ENCODE results near the gene SERPINA6.

GRCh38 chr14:94345344-94346064, 22.4 kb upstream of the SERPINA6 start:
- TF ChIP-seq REST (IDR thresholded peaks at IDR 0.05; ENCODE audit: insufficient read depth in 1 of 2, low read depth in 2 of 2, low read length in 2 of 2) = no peak
- TF ChIP-seq POLR2AphosphoS5 (IDR thresholded peaks at IDR 0.05; ENCODE audit: low read depth, low read length) = no peak
- TF ChIP-seq FOXP2 (optimal IDR thresholded peaks at IDR 0.05; ENCODE audit: borderline replicate concordance, extremely low read depth, extremely low read length, insufficient read depth) = no peak

Measured in PFSK-1 (cell line).